ENCODE measurements around the gene HMG20B. TPM values are rescaled to one million over a fixed set of nuclear protein-coding genes. Genes with fewer than 3 reads are reported as not detected.

The HMG20B gene
- total and polyA plus RNA-seq, 2 experiments from 2014 or later, result 62.6 to 82.3 TPM

GRCh38 chr19:3573858-3574637, 1.3 kb downstream of the HMG20B start:
- H3K4me1 ChIP-seq (ENCODE audit: insufficient read depth), result peaks cover 9% of the 10 kb centered on the region
- TF ChIP-seq CTCF (IDR thresholded peaks at IDR 0.05; ENCODE audit: poor library complexity), result no peak
- TF ChIP-seq EZH2phosphoT487 (IDR thresholded peaks at IDR 0.05; ENCODE audit: low read depth, severe bottlenecking, unreplicated experiment), result no peak
- no peak for TF ChIP-seq EZH2 (IDR thresholded peaks at IDR 0.05; ENCODE audit: borderline replicate concordance)
- no peaks in the 10 kb centered on the region for H3K27me3 ChIP-seq
- no peak overlapping the region for H3K27ac ChIP-seq
- H3K36me3 ChIP-seq (replicated peaks; ENCODE audit: insufficient read depth, low read depth), result no peaks in the 10 kb centered on the region
- peak overlapping the region; percentile 100 for H3K4me2 ChIP-seq
- H2AFZ ChIP-seq, result no peak overlapping the region
- H3K4me3 ChIP-seq, result peak overlapping the region; percentile 32
- H3K79me2 ChIP-seq, result peaks cover 3% of the 10 kb centered on the region
- peaks cover 3% of the 10 kb centered on the region for H4K20me1 ChIP-seq (ENCODE audit: insufficient read depth, poor library complexity, severe bottlenecking)
- WGBS (ENCODE audit: low lambda C conversion rate, missing lambda C conversion rate), result 66% methylated on average over 46 of the region's 55 CpGs
- no peaks in the 10 kb centered on the region for H3K9me2 ChIP-seq (replicated peaks; ENCODE audit: insufficient read depth)
- peak; percentile 93 for DNase-seq (ENCODE audit: low spot score)
- H3K9me3 ChIP-seq (ENCODE audit: low read depth), result no peaks in the 10 kb centered on the region

- Histone ChIP-seq H3K9me3 (ENCODE audit: low read depth) (no peaks in the 10 kb centered on the region), H2AFZ (no peak overlapping the region), H3K4me2 (no peak overlapping the region), H3K36me3 (replicated peaks; ENCODE audit: insufficient read depth, low read depth) (no peaks in the 10 kb centered on the region), H3K4me1 (ENCODE audit: insufficient read depth) (peaks cover 9% of the 10 kb centered on the region), H3K4me3 (no peak overlapping the region), H3K27ac (no peak overlapping the region), H4K20me1 (ENCODE audit: insufficient read depth, poor library complexity, severe bottlenecking) (peaks cover 3% of the 10 kb centered on the region), H3K79me2 (peaks cover 3% of the 10 kb centered on the region), H3K27me3 (no peaks in the 10 kb centered on the region), H3K9me2 (replicated peaks; ENCODE audit: insufficient read depth) (no peaks in the 10 kb centered on the region)
- DNase-seq (ENCODE audit: low spot score), result no peak
- TF ChIP-seq CTCF (IDR thresholded peaks at IDR 0.05; ENCODE audit: poor library complexity), result peak; percentile 22
- TF ChIP-seq EZH2phosphoT487 (IDR thresholded peaks at IDR 0.05; ENCODE audit: low read depth, severe bottlenecking, unreplicated experiment), result no peak
- WGBS (ENCODE audit: low lambda C conversion rate, missing lambda C conversion rate), result 88% methylated on average over 19 of the region's 19 CpGs
These were observed 2.6 kb downstream of the HMG20B start for GRCh38 chr19:3575260-3575741.

GRCh38 chr19:3575949-3576673, 3.4 kb downstream of the HMG20B start:
- H3K27me3 ChIP-seq, result no peaks in the 10 kb centered on the region
- DNase-seq (ENCODE audit: low spot score), result no peak
- TF ChIP-seq EZH2 (IDR thresholded peaks at IDR 0.05; ENCODE audit: borderline replicate concordance), result no peak
- no peak for TF ChIP-seq EZH2phosphoT487 (IDR thresholded peaks at IDR 0.05; ENCODE audit: low read depth, severe bottlenecking, unreplicated experiment)
- no peak for TF ChIP-seq CTCF (IDR thresholded peaks at IDR 0.05; ENCODE audit: poor library complexity)
- H3K4me3 ChIP-seq, result no peak overlapping the region
- H3K9me2 ChIP-seq (replicated peaks; ENCODE audit: insufficient read depth), result no peaks in the 10 kb centered on the region
- peaks cover 3% of the 10 kb centered on the region for H4K20me1 ChIP-seq (ENCODE audit: insufficient read depth, poor library complexity, severe bottlenecking)
- no peaks in the 10 kb centered on the region for H3K9me3 ChIP-seq (ENCODE audit: low read depth)
- H3K27ac ChIP-seq, result no peak overlapping the region
- H3K36me3 ChIP-seq (replicated peaks; ENCODE audit: insufficient read depth, low read depth), result no peaks in the 10 kb centered on the region
- no peak overlapping the region for H2AFZ ChIP-seq
- H3K4me1 ChIP-seq (ENCODE audit: insufficient read depth), result peaks cover 9% of the 10 kb centered on the region
- WGBS (ENCODE audit: low lambda C conversion rate, missing lambda C conversion rate), result 77% methylated on average over 24 of the region's 29 CpGs
- H3K4me2 ChIP-seq, result peak overlapping the region; percentile 82
- H3K79me2 ChIP-seq, result peaks cover 3% of the 10 kb centered on the region
